ENCODE data around the gene LMBRD2. TPM values are rescaled to one million over a fixed set of nuclear protein-coding genes. Genes with fewer than 3 reads are reported as not detected.

LMBRD2 gene
- total and polyA plus RNA-seq, 9 of the 15 experiments (the other 6 are each of a cell fraction or from before 2014, with no cell fraction given), result 2.1 to 24.2 (median 10.6) TPM

- TF ChIP-seq REST (IDR thresholded peaks at IDR 0.05; ENCODE audit: borderline replicate concordance) (peak; percentile 55; the same call in 1 of the 2 replicates), REST (CRISPR knock-in tag; IDR thresholded peaks at IDR 0.05; ENCODE audit: low read depth) (no peak), YBX1 (IDR thresholded peaks at IDR 0.05) (no peak), COPS2 (conservative IDR thresholded peaks at IDR 0.05) (no peak), ZBTB8A (IDR thresholded peaks at IDR 0.05; ENCODE audit: partially characterized antibody) (no peak), SP2 (IDR thresholded peaks at IDR 0.05; ENCODE audit: extremely low read depth, low read depth, low read length, poor library complexity, severe bottlenecking) (no peak), PTBP1 (IDR thresholded peaks at IDR 0.05; ENCODE audit: low read depth, low read length) (no peak), ZNF133 (CRISPR knock-in tag; IDR thresholded peaks at IDR 0.05) (no peak), RBM14 (IDR thresholded peaks at IDR 0.05; ENCODE audit: borderline replicate concordance, insufficient read depth, low read depth, low read length) (no peak), MIER1 (IDR thresholded peaks at IDR 0.05; ENCODE audit: low read depth) (no peak), LARP7 (IDR thresholded peaks at IDR 0.05) (no peak), ZKSCAN3 (CRISPR knock-in tag; IDR thresholded peaks at IDR 0.05) (no peak), RAD51 (IDR thresholded peaks at IDR 0.05; ENCODE audit: borderline replicate concordance, low read depth) (no peak), ZNF280B (CRISPR knock-in tag; IDR thresholded peaks at IDR 0.05) (no peak), SMC3 (conservative IDR thresholded peaks at IDR 0.05; ENCODE audit: insufficient read depth, low read depth, low read length) (0 out of 2 replicates have a peak, but pooled peaks have one; percentile 25), CTBP1 (IDR thresholded peaks at IDR 0.05; ENCODE audit: borderline replicate concordance) (no peak), ZNF212 (CRISPR knock-in tag; IDR thresholded peaks at IDR 0.05) (no peak), EP400 (IDR thresholded peaks at IDR 0.05) (no peak), ZNF347 (CRISPR knock-in tag; IDR thresholded peaks at IDR 0.05; ENCODE audit: low read depth) (no peak), MAZ (CRISPR knock-in tag; conservative IDR thresholded peaks at IDR 0.05 in 1 of 2, IDR thresholded peaks at IDR 0.05 in 1 of 2) (no peak), SUPT5H (IDR thresholded peaks at IDR 0.05) (no peak)
Measured at GRCh38 chr5:36177715-36178523, 26.2 kb upstream of the LMBRD2 start (continued).
